GM23248 (cell line): ENCODE measurements around the gene PI4KA.
"Not testable (repeated sequence)": the region's sequence is repeated elsewhere in the genome, so short reads cannot be mapped to it uniquely, and the experiment has no call there.

Source experiments
- EZH2 ChIP-seq: fragments of 200-600 bp; sonication (generic); IDR thresholded peaks from 2 replicates; pipeline ENCODE4 v1.6.1; 2018; ENCODE audit warnings: antibody characterized with exemption, mild to moderate bottlenecking; ENCODE audit not compliant: insufficient read depth, poor library complexity, severe bottlenecking
- EZH2phosphoT487 ChIP-seq: fragments of 200-600 bp; sonication (generic); IDR thresholded peaks from 2 replicates; pipeline ENCODE4 v1.6.1; 2018; ENCODE audit warnings: antibody characterized with exemption, moderate library complexity, mild to moderate bottlenecking, low read depth; ENCODE audit not compliant: insufficient read depth

GRCh38 chr22:20685764-20686163 is 172.8 kb downstream of the PI4KA start:
- not testable (repeated sequence) for TF ChIP-seq EZH2, EZH2phosphoT487
